Astrocyte (in vitro differentiated cells and primary cell): ENCODE results near the gene PRODH. TPM values are rescaled to one million over a fixed set of nuclear protein-coding genes. Genes with fewer than 3 reads are reported as not detected.
"Not testable (repeated sequence)": the region's sequence is repeated elsewhere in the genome, so short reads cannot be mapped to it uniquely, and the experiment has no call there.

ENCODE experiments used
- DNase-seq: peaks from one replicate; pipeline ENCODE4 v3.0.0-alpha.2; 2010; ENCODE audit warnings: low read depth
- FAIRE-seq: peaks from 2 replicates; lab custom pipeline; 2011; peaks lifted over from hg19 to GRCh38; lab: Jason Lieb, UNC
- H2AFZ ChIP-seq: 2 replicates; pipeline ENCODE4 v1.6.0; 2012; ENCODE audit warnings: low read depth, low read length, inconsistent platforms
- H3K27ac ChIP-seq: 2 replicates; pipeline ENCODE4 v1.5.1; 2011; ENCODE audit warnings: low read depth, low read length, inconsistent platforms
- H3K27me3 ChIP-seq: 2 replicates; pipeline ENCODE4 v1.6.0; 2011; ENCODE audit warnings: low read length, inconsistent platforms; ENCODE audit not compliant: insufficient read depth
- H3K36me3 ChIP-seq: 2 replicates; pipeline ENCODE4 v1.5.1; 2011; ENCODE audit warnings: low read length, inconsistent platforms; ENCODE audit not compliant: insufficient read depth
- H3K4me1 ChIP-seq: 2 replicates; pipeline ENCODE4 v1.5.1; 2011; ENCODE audit warnings: low read length, inconsistent platforms; ENCODE audit not compliant: insufficient read depth
- H3K4me2 ChIP-seq: 2 replicates; pipeline ENCODE4 v1.6.0; 2012; ENCODE audit warnings: low read length, inconsistent platforms
- H3K4me3 ChIP-seq: 2 replicates; pipeline ENCODE4 v1.5.1; 2011; ENCODE audit warnings: low read depth, mild to moderate bottlenecking, low read length, inconsistent platforms; ENCODE audit not compliant: insufficient read depth
- H3K79me2 ChIP-seq: 2 replicates; pipeline ENCODE4 v1.6.0; 2012; ENCODE audit warnings: mild to moderate bottlenecking, low read length, inconsistent platforms; ENCODE audit not compliant: insufficient read depth
- H3K9ac ChIP-seq: 2 replicates; pipeline ENCODE4 v1.6.0; 2012; ENCODE audit warnings: mild to moderate bottlenecking, low read length, inconsistent platforms
- H3K9me3 ChIP-seq: 2 replicates; pipeline ENCODE4 v1.5.1; 2012; ENCODE audit warnings: low read depth, mild to moderate bottlenecking, low read length, inconsistent platforms; ENCODE audit not compliant: insufficient read depth
- H4K20me1 ChIP-seq: 2 replicates; pipeline ENCODE4 v1.6.0; 2012; ENCODE audit warnings: low read length, inconsistent platforms; ENCODE audit not compliant: insufficient read depth
- H3K27ac Mint-ChIP-seq: one replicate; pipeline ENCODE4 v1.8.0; 2021; ENCODE audit warnings: mild to moderate bottlenecking, mixed read lengths; ENCODE audit not compliant: unreplicated experiment
- H3K27me3 Mint-ChIP-seq: one replicate; pipeline ENCODE4 v1.8.0; 2021; ENCODE audit warnings: low read depth, mixed read lengths; ENCODE audit not compliant: unreplicated experiment
- H3K36me3 Mint-ChIP-seq: one replicate; pipeline ENCODE4 v1.8.0; 2021; ENCODE audit warnings: low read depth, mixed read lengths; ENCODE audit not compliant: unreplicated experiment
- H3K4me1 Mint-ChIP-seq: one replicate; pipeline ENCODE4 v1.8.0; 2021; ENCODE audit warnings: low read depth, mixed read lengths; ENCODE audit not compliant: unreplicated experiment
- H3K4me3 Mint-ChIP-seq: one replicate; pipeline ENCODE4 v1.8.0; 2021; ENCODE audit warnings: mild to moderate bottlenecking, moderate library complexity, mixed read lengths; ENCODE audit not compliant: unreplicated experiment
- H3K9me3 Mint-ChIP-seq: one replicate; pipeline ENCODE4 v1.8.0; 2021; ENCODE audit warnings: mild to moderate bottlenecking, mixed read lengths; ENCODE audit not compliant: unreplicated experiment
- EZH2 ChIP-seq: IDR thresholded peaks from 2 replicates; pipeline ENCODE4 v1.6.1; 2012; ENCODE audit warnings: mild to moderate bottlenecking, low read length, inconsistent platforms; ENCODE audit not compliant: insufficient read depth
- total RNA-seq: library from RNA; stranded (reverse); gene quantifications from 2 replicates; pipeline ENCODE4 v1.2.1, GENCODE V29; 2021
- TF ChIP-seq, protein P1 (sequence below): IDR thresholded peaks from 2 replicates; pipeline ENCODE4 v1.5.1; 2011; ENCODE audit warnings: low read depth, mild to moderate bottlenecking, inconsistent platforms, low read length, moderate library complexity; ENCODE audit not compliant: insufficient read depth

Gene PRODH
- total RNA-seq, 1 donor from 2014 or later: 1.2 TPM

DNA sequence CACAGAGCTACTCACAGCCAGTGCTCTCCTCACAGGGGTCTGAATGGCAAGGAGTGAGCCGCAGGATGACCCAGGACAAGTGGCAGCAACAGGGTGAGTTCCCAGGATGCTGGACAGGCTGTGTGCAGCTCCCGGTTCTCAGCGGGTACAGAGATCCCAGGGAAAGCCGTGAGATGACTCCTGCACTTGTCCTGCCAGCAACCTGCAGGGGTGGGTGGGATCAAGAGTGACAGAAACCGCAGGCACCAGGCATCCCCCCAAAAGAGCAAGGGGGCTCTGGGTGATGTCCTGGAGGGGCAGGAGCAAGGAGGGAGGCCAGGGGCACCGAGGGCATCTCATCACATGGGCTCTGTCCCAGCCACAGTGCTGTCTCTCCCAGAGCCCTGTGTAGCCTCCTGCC, 15.9 kb upstream of the PRODH start:
- Mint-ChIP-seq H3K4me1 (no peaks in the 10 kb centered on the region), H3K27ac (no peak overlapping the region), H3K36me3 (no peaks in the 10 kb centered on the region), H3K27me3 (peaks cover 19% of the 10 kb centered on the region), H3K4me3 (no peak overlapping the region), H3K9me3 (no peaks in the 10 kb centered on the region)
- FAIRE-seq (no peak), DNase-seq (no peak)
- no peak overlapping the region for H3K27ac ChIP-seq
- H3K4me1 ChIP-seq: no peaks in the 10 kb centered on the region
- no peaks in the 10 kb centered on the region for H3K36me3 ChIP-seq
- H3K9me3 ChIP-seq: no peaks in the 10 kb centered on the region
- no peaks in the 10 kb centered on the region for H3K79me2 ChIP-seq
- peaks cover 9% of the 10 kb centered on the region for H3K27me3 ChIP-seq
- TF ChIP-seq, protein P1, sequence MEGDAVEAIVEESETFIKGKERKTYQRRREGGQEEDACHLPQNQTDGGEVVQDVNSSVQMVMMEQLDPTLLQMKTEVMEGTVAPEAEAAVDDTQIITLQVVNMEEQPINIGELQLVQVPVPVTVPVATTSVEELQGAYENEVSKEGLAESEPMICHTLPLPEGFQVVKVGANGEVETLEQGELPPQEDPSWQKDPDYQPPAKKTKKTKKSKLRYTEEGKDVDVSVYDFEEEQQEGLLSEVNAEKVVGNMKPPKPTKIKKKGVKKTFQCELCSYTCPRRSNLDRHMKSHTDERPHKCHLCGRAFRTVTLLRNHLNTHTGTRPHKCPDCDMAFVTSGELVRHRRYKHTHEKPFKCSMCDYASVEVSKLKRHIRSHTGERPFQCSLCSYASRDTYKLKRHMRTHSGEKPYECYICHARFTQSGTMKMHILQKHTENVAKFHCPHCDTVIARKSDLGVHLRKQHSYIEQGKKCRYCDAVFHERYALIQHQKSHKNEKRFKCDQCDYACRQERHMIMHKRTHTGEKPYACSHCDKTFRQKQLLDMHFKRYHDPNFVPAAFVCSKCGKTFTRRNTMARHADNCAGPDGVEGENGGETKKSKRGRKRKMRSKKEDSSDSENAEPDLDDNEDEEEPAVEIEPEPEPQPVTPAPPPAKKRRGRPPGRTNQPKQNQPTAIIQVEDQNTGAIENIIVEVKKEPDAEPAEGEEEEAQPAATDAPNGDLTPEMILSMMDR: no peak
- no peak overlapping the region for H3K9ac ChIP-seq
- no peak overlapping the region for H3K4me2 ChIP-seq
- H2AFZ ChIP-seq: no peak overlapping the region
- H4K20me1 ChIP-seq: no peaks in the 10 kb centered on the region
- no peak overlapping the region for H3K4me3 ChIP-seq

DNA sequence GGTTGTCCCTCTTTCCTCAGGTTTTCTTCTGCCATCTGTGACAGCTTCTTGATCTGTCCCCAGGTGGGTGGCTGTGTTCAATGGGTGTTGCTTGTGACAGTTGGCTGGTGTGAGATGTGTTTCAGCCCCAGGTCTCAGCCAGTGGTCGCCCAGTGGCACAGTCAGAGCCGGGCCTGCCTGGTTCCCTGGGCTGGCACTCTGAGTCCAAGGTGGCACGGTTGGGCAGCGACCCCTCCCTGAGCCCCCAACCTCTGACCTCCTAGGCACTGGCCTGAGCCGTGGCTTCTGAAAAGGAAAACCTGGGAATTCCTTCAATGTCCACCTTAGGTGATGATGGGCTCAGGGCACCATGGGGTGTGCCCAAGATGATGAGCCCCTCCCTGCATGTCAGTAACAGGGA, 14.0 kb upstream of the PRODH start:
- Histone ChIP-seq H3K9ac (no peak overlapping the region), H3K36me3 (no peaks in the 10 kb centered on the region), H3K79me2 (no peaks in the 10 kb centered on the region), H3K4me1 (no peaks in the 10 kb centered on the region), H3K4me2 (no peak overlapping the region), H3K27me3 (peaks cover 7% of the 10 kb centered on the region), H3K4me3 (no peak overlapping the region), H3K27ac (no peak overlapping the region), H3K9me3 (no peaks in the 10 kb centered on the region), H2AFZ (no peak overlapping the region), H4K20me1 (no peaks in the 10 kb centered on the region)
- no peak for DNase-seq
- Mint-ChIP-seq H3K4me3 (no peak overlapping the region), H3K4me1 (no peaks in the 10 kb centered on the region), H3K27me3 (peaks cover 14% of the 10 kb centered on the region), H3K27ac (no peak overlapping the region), H3K36me3 (no peaks in the 10 kb centered on the region), H3K9me3 (no peaks in the 10 kb centered on the region)
- no peak for FAIRE-seq
- TF ChIP-seq EZH2: no peak
- TF ChIP-seq, protein P1: no peak

DNA sequence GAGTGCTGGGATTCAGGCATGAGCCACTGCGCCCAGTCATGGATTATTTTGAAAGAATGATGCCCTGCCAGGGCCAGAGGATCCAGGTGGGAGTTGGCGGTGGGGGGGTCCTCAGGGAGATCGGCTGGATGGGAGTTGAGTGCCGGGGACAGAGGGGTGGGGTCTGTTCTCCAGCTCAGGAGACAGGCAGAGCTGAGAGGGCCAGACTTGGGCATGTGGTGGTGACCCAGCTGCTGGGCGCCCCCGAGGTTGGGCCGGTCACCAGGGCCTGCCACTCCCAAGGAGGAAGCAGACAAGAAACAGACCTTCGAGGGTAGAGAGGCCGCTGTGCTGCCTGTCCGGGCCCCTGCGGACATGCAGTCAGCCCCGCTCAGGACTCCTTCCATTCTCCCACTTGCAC, 11.8 kb upstream of the PRODH start:
- Histone ChIP-seq H3K4me2 (no peak overlapping the region), H4K20me1 (no peaks in the 10 kb centered on the region), H3K27me3 (peaks cover 7% of the 10 kb centered on the region), H3K9ac (no peak overlapping the region), H2AFZ (no peak overlapping the region), H3K9me3 (no peaks in the 10 kb centered on the region), H3K4me1 (no peaks in the 10 kb centered on the region), H3K36me3 (no peaks in the 10 kb centered on the region), H3K4me3 (no peak overlapping the region), H3K27ac (no peak overlapping the region), H3K79me2 (no peaks in the 10 kb centered on the region)
- no peaks in the 10 kb centered on the region for H3K4me1 Mint-ChIP-seq
- no peaks in the 10 kb centered on the region for H3K9me3 Mint-ChIP-seq
- DNase-seq: no peak
- no peak overlapping the region for H3K4me3 Mint-ChIP-seq
- no peak overlapping the region for H3K27ac Mint-ChIP-seq
- TF ChIP-seq, protein P1: no peak
- TF ChIP-seq EZH2: no peak
- no peaks in the 10 kb centered on the region for H3K36me3 Mint-ChIP-seq
- H3K27me3 Mint-ChIP-seq: peaks cover 9% of the 10 kb centered on the region
- FAIRE-seq: no peak

DNA sequence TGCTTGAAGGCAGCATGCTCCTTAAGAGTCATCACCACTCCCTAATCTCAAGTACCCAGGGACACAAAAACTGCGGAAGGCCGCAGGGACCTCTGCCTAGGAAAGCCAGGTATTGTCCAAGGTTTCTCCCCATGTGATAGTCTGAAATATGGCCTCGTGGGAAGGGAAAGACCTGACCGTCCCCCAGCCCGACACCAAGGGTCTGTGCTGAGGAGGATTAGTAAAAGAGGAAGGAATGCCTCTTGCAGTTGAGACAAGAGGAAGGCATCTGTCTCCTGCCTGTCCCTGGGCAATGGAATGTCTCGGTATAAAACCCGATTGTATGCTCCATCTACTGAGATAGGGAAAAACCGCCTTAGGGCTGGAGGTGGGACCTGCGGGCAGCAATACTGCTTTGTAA, 11.0 kb upstream of the PRODH start:
- not testable (repeated sequence) for H3K27me3 ChIP-seq, H3K4me1 Mint-ChIP-seq, H3K27ac Mint-ChIP-seq, H3K36me3 ChIP-seq, H3K27me3 Mint-ChIP-seq, H3K27ac ChIP-seq, H3K79me2 ChIP-seq, H3K9ac ChIP-seq, H2AFZ ChIP-seq, H3K9me3 ChIP-seq, FAIRE-seq, H3K4me1 ChIP-seq, H3K4me3 Mint-ChIP-seq, H3K4me3 ChIP-seq, H3K9me3 Mint-ChIP-seq, H3K4me2 ChIP-seq, DNase-seq, H4K20me1 ChIP-seq, H3K36me3 Mint-ChIP-seq
